ENCODE results near the gene SYNRG.
A peak's percentile ranks its signal among the peaks of the same experiment; 100 is the strongest.
"Not testable (repeated sequence)": the region's sequence is repeated elsewhere in the genome, so short reads cannot be mapped to it uniquely, and the experiment has no call there.

The SYNRG gene

DNA sequence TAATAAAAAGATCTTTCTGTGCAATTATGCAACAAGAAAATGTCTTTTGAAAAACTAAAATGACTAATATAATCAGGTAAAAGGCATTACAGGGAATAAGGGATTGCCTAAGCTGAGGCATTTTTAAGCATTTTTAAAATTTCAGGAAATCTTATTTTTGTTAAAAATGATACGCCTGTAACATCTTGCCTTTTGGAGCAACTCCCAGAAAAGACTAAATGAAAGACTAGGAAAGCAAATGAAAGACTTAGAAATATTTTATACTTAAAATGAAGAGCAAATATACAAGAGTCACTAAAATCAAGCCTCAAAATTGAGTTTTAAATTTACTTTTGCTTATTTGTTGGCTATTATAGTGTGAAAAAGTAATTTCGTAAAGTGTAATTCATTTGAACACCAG is 63.7 kb downstream of the SYNRG start:
- no peak for DNase-seq (ENCODE audit: low read depth)

DNA sequence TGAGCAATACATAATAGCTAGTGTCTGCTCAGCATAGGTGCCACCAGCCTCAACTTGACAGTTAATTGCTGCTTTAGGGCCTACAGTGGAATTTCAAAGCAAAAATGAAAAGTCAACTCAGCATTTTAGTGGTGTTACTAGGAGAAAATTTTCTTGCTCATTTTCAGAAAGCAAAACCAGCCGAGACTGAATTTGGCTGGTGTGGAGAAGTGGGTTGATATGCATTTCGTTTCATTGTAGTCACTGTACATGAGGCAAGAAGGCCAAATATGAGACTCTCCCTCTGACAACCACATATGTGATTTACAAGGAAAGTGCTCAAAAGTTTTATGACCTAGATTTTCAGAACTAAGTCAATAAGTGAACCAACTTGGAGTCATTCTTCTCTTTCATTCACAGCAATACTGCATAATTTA is 65.6 kb downstream of the SYNRG start:
- no peak for DNase-seq (ENCODE audit: low read depth)

DNA sequence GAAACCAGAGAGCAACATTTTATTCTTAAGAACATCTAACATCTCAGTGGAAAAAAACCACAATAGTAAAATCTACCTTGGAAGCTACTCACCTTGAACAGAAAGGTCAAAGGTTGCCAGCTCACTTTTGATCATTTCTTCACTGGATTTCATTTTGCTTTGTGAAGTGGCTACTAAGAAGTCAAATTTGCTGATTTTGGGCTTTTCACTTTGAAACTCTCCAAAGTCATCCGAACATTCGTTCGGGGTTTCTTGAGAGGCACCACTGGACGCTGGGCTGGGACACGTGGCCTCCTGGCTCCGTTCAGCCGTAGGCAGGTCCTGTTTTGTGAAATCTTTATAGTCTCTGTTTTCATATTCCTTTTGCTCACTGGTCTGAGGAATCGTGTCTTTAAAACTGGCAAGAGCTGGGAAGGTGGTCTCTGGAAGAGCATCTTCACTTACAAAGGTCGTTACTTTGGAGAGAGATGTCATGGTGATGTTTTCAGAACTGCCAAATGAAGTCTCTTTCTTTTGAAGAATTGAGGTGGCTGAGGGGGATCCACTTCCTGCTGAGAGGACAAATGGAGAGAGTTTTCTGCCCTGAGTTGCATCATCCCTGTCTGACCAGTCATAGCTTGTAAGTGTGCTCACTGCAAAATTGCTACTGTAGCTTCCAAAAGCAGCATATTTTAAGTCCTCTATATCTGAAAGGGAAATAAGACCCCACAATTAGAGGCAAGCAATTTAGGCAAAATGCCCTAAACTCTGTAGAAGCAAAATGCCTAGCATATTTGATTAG is 67.1 kb downstream of the SYNRG start:
- no peak for DNase-seq (ENCODE audit: low read depth)

- no peak for DNase-seq (ENCODE audit: low read depth)
Observed at GRCh38 chr17:37538981-37539659, 70.1 kb downstream of the SYNRG start.

- no peak for DNase-seq (ENCODE audit: low read depth)
Observed at GRCh38 chr17:37535906-37536305, 73.3 kb downstream of the SYNRG start.

- no peak for DNase-seq (ENCODE audit: low read depth)
Observed at GRCh38 chr17:37532756-37533155, 76.5 kb downstream of the SYNRG start.

- no peak for DNase-seq (ENCODE audit: low read depth)
Observed at GRCh38 chr17:37530420-37530819, 78.8 kb downstream of the SYNRG start.

- no peak for DNase-seq (ENCODE audit: low read depth)
Observed at GRCh38 chr17:37527249-37527851, 81.9 kb downstream of the SYNRG start.

DNA sequence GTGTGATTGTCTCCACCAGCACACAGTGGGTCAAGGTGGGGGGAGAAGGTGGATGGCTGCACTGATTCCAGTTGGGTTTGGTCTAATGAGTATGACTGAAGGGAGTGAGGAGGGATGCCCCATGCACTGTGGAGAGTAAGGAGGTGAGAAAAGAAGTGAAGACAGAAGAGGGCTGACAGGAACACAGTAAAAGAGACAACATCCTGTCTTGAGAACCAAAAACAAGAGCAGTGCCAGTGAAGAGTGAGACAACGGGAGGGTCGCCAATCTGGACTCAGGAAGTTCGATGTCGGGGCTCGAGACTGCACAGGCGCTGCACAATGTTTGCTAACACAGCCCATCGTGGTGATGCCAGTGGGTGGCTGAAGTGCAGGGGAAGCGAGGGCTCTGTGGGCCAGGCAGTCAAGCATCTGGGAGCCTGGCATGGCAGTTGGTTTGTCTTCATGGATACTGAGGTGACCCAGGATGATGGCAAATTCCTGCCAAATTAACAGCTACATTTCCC is 85.5 kb downstream of the SYNRG start:
- DNase-seq (ENCODE audit: low read depth), result no peak

GRCh38 chr17:37521821-37522220 is 87.4 kb downstream of the SYNRG start:
- DNase-seq (ENCODE audit: low read depth), result no peak

DNA sequence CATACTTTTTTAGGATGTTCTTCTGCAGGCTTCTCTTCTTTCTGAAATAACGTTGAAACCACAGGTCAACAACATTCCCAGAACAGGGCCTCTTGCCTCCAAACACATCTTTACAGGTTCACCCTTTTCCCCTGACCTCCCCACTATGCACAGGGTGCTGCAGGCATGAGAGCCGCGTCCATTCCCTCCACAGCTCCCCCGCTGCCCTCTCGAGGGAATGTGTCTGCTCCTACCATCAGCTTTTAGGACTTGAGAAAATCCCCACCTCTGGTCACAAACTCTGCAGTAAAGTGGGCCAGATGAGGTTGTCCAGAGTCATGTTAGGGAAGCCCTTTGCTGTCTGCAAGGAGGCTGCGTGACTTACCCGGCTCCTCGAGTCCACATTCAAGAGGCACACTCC is 89.0 kb downstream of the SYNRG start:
- DNase-seq (ENCODE audit: low read depth), result no peak

DNA sequence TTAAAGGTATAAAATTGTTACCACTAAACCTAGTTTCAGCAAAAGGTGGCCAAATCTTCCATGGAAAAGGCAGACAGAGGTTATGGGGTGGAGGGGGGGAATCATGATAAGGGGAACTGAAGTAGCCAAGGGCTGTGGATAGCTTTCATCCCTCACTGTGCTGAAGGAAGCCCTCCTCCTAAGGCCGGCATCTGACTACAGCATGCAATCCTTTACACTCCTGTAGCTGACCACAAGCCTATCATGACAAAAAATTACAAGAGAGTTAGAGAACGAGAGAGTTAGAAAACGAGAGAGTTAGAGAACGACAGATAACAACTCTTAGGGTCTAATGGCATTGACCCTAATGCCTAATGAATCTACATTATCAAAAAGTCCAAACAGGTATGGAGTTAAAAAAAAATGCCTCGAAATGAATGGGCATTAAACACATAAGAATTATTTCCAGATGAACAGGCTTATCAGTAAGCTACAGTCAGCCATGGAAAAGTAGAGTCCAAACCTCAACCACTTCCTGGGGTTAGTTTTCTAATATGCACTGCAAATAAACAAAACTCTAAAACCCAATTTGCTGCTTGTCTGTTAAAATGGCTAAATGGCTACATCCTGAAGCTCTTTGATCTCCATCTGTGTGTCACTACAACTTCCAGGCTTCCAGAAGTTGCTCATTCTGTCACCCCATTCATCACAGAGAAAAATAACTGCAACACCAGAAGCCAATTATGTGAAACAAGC is 89.8 kb downstream of the SYNRG start:
- DNase-seq (ENCODE audit: low read depth), result no peak

DNA sequence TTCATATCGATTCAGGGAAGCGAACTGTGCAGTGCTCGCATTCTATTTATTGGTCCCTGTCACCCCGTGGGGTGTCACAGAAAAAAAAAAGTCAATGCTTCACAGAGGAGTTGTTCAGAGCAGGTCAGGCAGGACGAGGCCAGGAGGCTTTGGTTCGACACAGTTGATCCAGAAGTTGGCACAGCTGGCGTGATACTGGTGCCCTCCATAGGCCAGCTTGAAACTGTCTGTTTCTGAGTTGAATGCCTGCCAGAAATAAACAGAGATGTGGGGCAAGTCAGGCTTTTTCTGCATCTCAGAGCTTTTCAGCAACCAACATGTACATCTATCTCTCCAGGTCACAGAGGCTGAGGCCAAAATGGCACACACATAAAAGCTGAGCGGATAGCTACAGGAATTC is 90.4 kb downstream of the SYNRG start:
- no peak for DNase-seq (ENCODE audit: low read depth)

DNA sequence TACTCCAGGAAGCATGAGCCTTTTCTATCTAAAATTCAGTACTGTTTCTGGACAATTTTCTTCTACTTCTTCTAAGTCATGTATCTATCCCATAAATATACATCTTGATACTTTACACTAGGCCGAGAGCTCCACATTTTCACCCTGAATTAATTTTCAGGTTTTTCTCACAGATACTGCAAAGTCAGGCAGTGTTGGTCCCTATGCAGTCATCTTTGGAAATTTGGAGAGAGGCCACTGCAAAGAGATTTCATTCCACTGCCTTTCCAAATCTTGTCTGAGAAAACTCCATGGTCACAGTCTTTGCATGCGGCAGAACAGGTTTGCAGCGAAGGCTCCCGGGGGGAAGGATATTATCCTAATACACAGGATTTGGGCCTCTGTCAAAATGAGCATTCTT is 91.3 kb downstream of the SYNRG start:
- no peak for DNase-seq (ENCODE audit: low read depth)

GRCh38 chr17:37516127-37516571 is 93.1 kb downstream of the SYNRG start:
- peak; percentile 64 for DNase-seq (ENCODE audit: low read depth)

DNA sequence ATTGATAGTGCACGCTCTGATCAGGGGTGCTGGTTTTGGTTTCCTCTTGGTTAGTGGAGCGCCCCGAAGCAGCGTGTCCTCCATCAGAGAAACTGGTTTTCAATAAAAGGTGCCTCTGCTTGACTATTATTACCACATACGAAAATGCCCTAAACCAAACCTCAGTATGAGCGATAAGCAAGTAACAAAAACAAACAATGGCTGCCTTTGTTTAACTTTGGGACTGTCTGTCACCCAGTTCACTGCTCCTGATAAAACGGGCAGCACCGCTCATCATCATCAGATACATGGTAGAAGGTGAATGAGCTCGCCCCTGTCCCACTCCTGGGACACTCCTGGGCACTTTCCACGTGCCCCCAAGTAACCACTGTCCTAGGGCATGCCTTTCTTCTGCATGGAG is 95.5 kb downstream of the SYNRG start:
- DNase-seq (ENCODE audit: low read depth), result no peak

- no peak for DNase-seq (ENCODE audit: low read depth)
Observed at GRCh38 chr17:37512442-37513068, 96.7 kb downstream of the SYNRG start.

DNA sequence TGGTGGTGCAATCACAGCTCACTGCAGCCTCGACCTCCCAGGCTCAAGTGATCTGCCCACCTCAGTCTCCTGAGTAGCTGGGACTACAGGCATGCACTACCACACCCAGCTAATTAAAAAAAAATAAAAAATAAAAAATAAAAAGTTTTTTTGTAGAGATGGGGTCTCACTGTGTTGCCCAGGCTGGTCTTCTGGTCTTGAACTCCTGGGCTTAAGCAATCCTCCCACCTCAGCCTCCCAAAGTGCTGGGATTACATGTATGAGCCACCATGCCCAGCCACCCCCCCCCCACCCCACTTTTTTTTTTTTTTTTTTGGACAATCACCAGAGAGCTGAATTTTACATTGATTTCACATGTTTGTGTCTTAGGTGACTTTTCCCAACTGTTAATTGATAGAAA is 97.6 kb downstream of the SYNRG start:
- not testable (repeated sequence) for DNase-seq (ENCODE audit: low read depth)

GRCh38 chr17:37510056-37510455 is 99.2 kb downstream of the SYNRG start:
- no peak for DNase-seq (ENCODE audit: low read depth)

GRCh38 chr17:37507111-37507510 is 102.1 kb downstream of the SYNRG start:
- DNase-seq (ENCODE audit: low read depth), result no peak

DNA sequence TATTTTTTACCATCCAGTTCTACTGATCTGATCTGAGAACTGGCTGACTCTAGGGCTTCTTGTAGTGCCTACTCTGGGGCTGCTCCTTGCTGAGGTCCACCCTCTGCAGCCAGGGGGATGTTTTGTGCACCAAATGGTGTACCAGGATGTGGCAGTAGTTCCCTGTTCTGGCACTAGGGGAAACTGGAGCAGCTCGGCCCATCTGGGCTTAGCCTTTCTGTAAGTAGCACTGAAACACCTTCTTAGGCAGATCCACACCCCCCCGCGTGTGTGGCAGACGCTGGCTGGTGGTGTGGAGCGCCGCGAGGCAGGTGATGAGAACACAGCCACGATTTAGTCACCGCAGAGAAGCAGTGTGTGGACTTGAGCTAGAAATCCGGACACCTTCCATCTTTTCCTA is 102.5 kb downstream of the SYNRG start:
- no peak for DNase-seq (ENCODE audit: low read depth)

GRCh38 chr17:37505333-37505732 is 103.9 kb downstream of the SYNRG start:
- no peak for DNase-seq (ENCODE audit: low read depth)
